HepG2 (cell line): ENCODE results near the gene TMEM219. TPM values are rescaled to one million over a fixed set of nuclear protein-coding genes. Genes with fewer than 3 reads are reported as not detected.

Experiments
- FOXK1 ChIP-seq: sonication (generic); formaldehyde crosslinking; IDR thresholded peaks from 2 replicates; pipeline ENCODE4 v1.4.0; 2020; ENCODE audit warnings: low read depth, missing genetic modification reagents, borderline replicate concordance
- HOXA3 ChIP-seq: sonication (generic); formaldehyde crosslinking; IDR thresholded peaks from 2 replicates; pipeline ENCODE4 v1.5.0; 2020; ENCODE audit warnings: missing genetic modification reagents
- MIER3 ChIP-seq: IDR thresholded peaks from 2 replicates; pipeline ENCODE4 v1.6.1; 2016; ENCODE audit warnings: missing compliant biosample characterization, borderline replicate concordance
- ZFP62 ChIP-seq: sonication (generic); formaldehyde crosslinking; IDR thresholded peaks from 2 replicates; pipeline ENCODE4 v1.4.0; 2020; ENCODE audit warnings: missing genetic modification reagents
- ZFX ChIP-seq: sonication (generic); formaldehyde crosslinking; IDR thresholded peaks from 2 replicates; pipeline ENCODE4 v1.4.0; 2020; ENCODE audit warnings: mild to moderate bottlenecking, low read depth, missing genetic modification reagents, moderate library complexity
- ZNF329 ChIP-seq: sonication (generic); formaldehyde crosslinking; IDR thresholded peaks from 2 replicates; pipeline ENCODE4 v1.9.0; 2021; ENCODE audit warnings: low read depth, mild to moderate bottlenecking, missing genetic modification reagents
- ZNF367 ChIP-seq: sonication (generic); formaldehyde crosslinking; IDR thresholded peaks from 2 replicates; pipeline ENCODE4 v1.4.0; 2020; ENCODE audit warnings: missing genetic modification reagents, borderline replicate concordance
- ZNF510 ChIP-seq: sonication (generic); formaldehyde crosslinking; IDR thresholded peaks from 2 replicates; pipeline ENCODE4 v1.4.0; 2020; ENCODE audit warnings: low read depth, mild to moderate bottlenecking, missing genetic modification reagents
- ZNF660 ChIP-seq: sonication (generic); formaldehyde crosslinking; IDR thresholded peaks from 2 replicates; pipeline ENCODE4 v1.5.1; 2020; ENCODE audit warnings: mild to moderate bottlenecking, low read depth, missing genetic modification reagents, borderline replicate concordance
- polyA plus RNA-seq, 8 experiments: library from polyadenylated mRNA; depleted of rRNA in 3 of 8; stranded (reverse) in 7 of 8; unstranded in 1 of 8; fragments of >200 nt; fragmentation: Illumina TruSeq in 4 of 8; extraction: Trizol in 4 of 8; gene quantifications; 2 replicates each; pipeline versions ENCODE4 v1.2.1 to v1.2.3, GENCODE V29; 2011 to 2016; ENCODE audit warnings: low read depth in 4 of 8, missing spikeins in 1 of 8, mixed read lengths in 1 of 8; ENCODE audit not compliant: insufficient read depth in 1 of 8
- total RNA-seq, 5 experiments: library from RNA; depleted of rRNA; stranded (reverse); fragments of >200 nt; fragmentation: Illumina TruSeq; extraction: Trizol; gene quantifications; 2 replicates each; pipeline ENCODE4 v1.2.3, GENCODE V29; 2016; ENCODE audit warnings: low read depth in 1 of 5
- TF ChIP-seq, protein P1 (sequence below): sonication (generic); formaldehyde crosslinking; IDR thresholded peaks from 2 replicates; pipeline ENCODE4 v1.4.0; 2020; ENCODE audit warnings: missing genetic modification reagents; ENCODE audit errors: not compliant biosample characterization
- TF ChIP-seq, protein P2 (sequence below): IDR thresholded peaks from 2 replicates; pipeline ENCODE4 v1.6.1; 2016; ENCODE audit warnings: low read depth, control low read depth
- TF ChIP-seq, protein P3 (sequence below): sonication (generic); formaldehyde crosslinking; IDR thresholded peaks from 2 replicates; pipeline ENCODE4 v1.4.0; 2020; ENCODE audit warnings: missing genetic modification reagents, low read depth, mild to moderate bottlenecking, borderline replicate concordance
- TF ChIP-seq, protein P4 (sequence below): IDR thresholded peaks from 2 replicates; pipeline ENCODE4 v1.6.1; 2016; ENCODE audit warnings: mild to moderate bottlenecking
- TF ChIP-seq, protein P5 (sequence below): sonication (generic); formaldehyde crosslinking; IDR thresholded peaks from 2 replicates; pipeline ENCODE4 v1.4.0; 2020; ENCODE audit warnings: missing genetic modification reagents
- TF ChIP-seq, protein P6 (sequence below): sonication (generic); formaldehyde crosslinking; IDR thresholded peaks from 2 replicates; pipeline ENCODE4 v1.4.0; 2020; ENCODE audit warnings: missing genetic modification reagents
- TF ChIP-seq, protein P7 (sequence below), 2 experiments: sonication (generic) in 1 of 2; formaldehyde crosslinking in 1 of 2; IDR thresholded peaks; 2 replicates each; pipeline versions ENCODE4 v1.4.0 to v1.6.1; 2018 to 2020; ENCODE audit warnings: missing genetic modification reagents in 2 of 2, borderline replicate concordance in 1 of 2, low read depth in 1 of 2, mild to moderate bottlenecking in 1 of 2, missing biosample characterization in 1 of 2
- TF ChIP-seq, protein P8 (sequence below): sonication (generic); formaldehyde crosslinking; IDR thresholded peaks from 2 replicates; pipeline ENCODE4 v1.8.0; 2022; ENCODE audit warnings: mild to moderate bottlenecking, missing genetic modification reagents, moderate library complexity

The TMEM219 gene
- total and polyA plus RNA-seq, 2 of the 13 experiments (the other 11 are each of a cell fraction or from before 2014, with no cell fraction given), result 105 to 115 TPM

DNA sequence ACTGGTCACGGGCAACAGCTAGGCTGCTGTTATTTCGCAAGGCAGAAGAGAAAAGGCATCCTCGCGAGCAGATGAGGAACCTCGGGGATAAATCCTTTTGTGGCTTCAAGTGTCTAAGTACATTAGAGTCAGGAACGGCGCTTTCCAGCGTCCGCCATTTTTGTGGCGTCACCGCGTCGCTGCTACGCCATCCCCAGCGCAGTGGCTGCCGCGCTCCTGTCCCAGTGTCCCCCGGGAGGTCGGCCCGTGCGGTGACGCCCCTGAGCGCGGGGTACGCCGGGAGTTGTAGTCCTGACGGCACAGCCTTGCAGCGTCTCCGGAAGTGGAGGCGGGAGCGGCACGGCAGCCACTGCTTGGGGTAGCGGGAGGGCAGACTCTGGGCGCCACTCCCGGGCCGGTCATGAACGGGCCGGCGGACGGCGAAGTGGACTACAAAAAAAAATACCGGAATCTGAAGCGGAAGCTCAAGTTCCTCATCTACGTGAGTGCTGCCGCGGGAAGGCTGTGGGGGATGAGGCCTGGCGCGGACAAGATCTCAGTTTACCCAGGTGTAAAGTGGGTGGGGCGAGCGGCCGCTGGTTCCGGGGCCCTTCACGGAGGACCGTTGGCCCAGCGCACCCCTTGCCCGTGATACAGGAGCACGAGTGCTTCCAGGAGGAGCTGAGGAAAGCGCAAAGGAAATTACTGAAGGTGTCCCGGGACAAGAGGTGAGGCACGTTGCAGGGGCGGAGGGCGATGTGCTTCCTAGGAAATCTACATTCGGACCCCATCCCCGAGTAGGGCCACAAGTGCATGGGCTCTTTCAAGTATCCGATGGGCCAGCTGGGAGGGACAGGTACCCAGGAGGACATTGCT, 34.3 kb downstream of the TMEM219 start, which contains the start of gene INO80E (continued):
- TF ChIP-seq, protein P1, sequence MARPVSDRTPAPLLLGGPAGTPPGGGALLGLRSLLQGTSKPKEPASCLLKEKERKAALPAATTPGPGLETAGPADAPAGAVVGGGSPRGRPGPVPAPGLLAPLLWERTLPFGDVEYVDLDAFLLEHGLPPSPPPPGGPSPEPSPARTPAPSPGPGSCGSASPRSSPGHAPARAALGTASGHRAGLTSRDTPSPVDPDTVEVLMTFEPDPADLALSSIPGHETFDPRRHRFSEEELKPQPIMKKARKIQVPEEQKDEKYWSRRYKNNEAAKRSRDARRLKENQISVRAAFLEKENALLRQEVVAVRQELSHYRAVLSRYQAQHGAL (CRISPR knock-in tag), result peak; percentile 26
- TF ChIP-seq, protein P2, sequence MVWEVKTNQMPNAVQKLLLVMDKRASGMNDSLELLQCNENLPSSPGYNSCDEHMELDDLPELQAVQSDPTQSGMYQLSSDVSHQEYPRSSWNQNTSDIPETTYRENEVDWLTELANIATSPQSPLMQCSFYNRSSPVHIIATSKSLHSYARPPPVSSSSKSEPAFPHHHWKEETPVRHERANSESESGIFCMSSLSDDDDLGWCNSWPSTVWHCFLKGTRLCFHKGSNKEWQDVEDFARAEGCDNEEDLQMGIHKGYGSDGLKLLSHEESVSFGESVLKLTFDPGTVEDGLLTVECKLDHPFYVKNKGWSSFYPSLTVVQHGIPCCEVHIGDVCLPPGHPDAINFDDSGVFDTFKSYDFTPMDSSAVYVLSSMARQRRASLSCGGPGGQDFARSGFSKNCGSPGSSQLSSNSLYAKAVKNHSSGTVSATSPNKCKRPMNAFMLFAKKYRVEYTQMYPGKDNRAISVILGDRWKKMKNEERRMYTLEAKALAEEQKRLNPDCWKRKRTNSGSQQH (CRISPR knock-in tag), result no peak
- TF ChIP-seq, protein P3, sequence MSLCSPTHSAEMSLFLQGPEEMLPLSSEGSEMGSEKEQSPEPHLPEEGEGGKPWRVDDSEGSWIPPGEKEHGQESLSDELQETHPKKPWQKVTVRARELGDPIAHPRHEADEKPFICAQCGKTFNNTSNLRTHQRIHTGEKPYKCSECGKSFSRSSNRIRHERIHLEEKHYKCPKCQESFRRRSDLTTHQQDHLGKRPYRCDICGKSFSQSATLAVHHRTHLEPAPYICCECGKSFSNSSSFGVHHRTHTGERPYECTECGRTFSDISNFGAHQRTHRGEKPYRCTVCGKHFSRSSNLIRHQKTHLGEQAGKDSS (CRISPR knock-in tag), result peak; percentile 63; the same call in 1 of the 2 replicates
- TF ChIP-seq ZNF660 (no peak), ZFX (CRISPR knock-in tag) (peak; percentile 93), MIER3 (CRISPR knock-in tag) (peak; percentile 94; the same call in 1 of the 2 replicates), ZNF329 (CRISPR knock-in tag) (peak; percentile 37; the same call in 1 of the 2 replicates), ZNF367 (CRISPR knock-in tag) (no peak), ZNF510 (no peak), ZFP62 (CRISPR knock-in tag) (peak; percentile 91), HOXA3 (CRISPR knock-in tag) (peak; percentile 100), FOXK1 (peak; percentile 85; the same call in 1 of the 2 replicates)
- TF ChIP-seq, protein P4, sequence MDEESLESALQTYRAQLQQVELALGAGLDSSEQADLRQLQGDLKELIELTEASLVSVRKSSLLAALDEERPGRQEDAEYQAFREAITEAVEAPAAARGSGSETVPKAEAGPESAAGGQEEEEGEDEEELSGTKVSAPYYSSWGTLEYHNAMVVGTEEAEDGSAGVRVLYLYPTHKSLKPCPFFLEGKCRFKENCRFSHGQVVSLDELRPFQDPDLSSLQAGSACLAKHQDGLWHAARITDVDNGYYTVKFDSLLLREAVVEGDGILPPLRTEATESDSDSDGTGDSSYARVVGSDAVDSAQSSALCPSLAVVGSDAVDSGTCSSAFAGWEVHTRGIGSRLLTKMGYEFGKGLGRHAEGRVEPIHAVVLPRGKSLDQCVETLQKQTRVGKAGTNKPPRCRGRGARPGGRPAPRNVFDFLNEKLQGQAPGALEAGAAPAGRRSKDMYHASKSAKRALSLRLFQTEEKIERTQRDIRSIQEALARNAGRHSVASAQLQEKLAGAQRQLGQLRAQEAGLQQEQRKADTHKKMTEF (CRISPR knock-in tag), result peak; percentile 99
- TF ChIP-seq, protein P5, sequence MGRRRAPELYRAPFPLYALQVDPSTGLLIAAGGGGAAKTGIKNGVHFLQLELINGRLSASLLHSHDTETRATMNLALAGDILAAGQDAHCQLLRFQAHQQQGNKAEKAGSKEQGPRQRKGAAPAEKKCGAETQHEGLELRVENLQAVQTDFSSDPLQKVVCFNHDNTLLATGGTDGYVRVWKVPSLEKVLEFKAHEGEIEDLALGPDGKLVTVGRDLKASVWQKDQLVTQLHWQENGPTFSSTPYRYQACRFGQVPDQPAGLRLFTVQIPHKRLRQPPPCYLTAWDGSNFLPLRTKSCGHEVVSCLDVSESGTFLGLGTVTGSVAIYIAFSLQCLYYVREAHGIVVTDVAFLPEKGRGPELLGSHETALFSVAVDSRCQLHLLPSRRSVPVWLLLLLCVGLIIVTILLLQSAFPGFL (CRISPR knock-in tag), result no peak
- TF ChIP-seq, protein P6, sequence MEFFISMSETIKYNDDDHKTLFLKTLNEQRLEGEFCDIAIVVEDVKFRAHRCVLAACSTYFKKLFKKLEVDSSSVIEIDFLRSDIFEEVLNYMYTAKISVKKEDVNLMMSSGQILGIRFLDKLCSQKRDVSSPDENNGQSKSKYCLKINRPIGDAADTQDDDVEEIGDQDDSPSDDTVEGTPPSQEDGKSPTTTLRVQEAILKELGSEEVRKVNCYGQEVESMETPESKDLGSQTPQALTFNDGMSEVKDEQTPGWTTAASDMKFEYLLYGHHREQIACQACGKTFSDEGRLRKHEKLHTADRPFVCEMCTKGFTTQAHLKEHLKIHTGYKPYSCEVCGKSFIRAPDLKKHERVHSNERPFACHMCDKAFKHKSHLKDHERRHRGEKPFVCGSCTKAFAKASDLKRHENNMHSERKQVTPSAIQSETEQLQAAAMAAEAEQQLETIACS (CRISPR knock-in tag), result 0 out of 2 replicates have a peak, but pooled peaks have one; percentile 40
- TF ChIP-seq, protein P7, sequence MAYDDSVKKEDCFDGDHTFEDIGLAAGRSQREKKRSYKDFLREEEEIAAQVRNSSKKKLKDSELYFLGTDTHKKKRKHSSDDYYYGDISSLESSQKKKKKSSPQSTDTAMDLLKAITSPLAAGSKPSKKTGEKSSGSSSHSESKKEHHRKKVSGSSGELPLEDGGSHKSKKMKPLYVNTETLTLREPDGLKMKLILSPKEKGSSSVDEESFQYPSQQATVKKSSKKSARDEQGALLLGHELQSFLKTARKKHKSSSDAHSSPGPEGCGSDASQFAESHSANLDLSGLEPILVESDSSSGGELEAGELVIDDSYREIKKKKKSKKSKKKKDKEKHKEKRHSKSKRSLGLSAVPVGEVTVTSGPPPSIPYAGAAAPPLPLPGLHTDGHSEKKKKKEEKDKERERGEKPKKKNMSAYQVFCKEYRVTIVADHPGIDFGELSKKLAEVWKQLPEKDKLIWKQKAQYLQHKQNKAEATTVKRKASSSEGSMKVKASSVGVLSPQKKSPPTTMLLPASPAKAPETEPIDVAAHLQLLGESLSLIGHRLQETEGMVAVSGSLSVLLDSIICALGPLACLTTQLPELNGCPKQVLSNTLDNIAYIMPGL (CRISPR knock-in tag; IDR thresholded peaks at IDR 0.05; ENCODE audit: borderline replicate concordance in 1 of 2, low read depth in 1 of 2), result peak; percentile 91 to 97
- TF ChIP-seq, protein P8, sequence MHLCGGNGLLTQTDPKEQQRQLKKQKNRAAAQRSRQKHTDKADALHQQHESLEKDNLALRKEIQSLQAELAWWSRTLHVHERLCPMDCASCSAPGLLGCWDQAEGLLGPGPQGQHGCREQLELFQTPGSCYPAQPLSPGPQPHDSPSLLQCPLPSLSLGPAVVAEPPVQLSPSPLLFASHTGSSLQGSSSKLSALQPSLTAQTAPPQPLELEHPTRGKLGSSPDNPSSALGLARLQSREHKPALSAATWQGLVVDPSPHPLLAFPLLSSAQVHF (CRISPR knock-in tag), result 0 out of 2 replicates have a peak, but pooled peaks have one; percentile 8
